ENCODE measurements around the gene LZTS2.

The LZTS2 gene, protein sequence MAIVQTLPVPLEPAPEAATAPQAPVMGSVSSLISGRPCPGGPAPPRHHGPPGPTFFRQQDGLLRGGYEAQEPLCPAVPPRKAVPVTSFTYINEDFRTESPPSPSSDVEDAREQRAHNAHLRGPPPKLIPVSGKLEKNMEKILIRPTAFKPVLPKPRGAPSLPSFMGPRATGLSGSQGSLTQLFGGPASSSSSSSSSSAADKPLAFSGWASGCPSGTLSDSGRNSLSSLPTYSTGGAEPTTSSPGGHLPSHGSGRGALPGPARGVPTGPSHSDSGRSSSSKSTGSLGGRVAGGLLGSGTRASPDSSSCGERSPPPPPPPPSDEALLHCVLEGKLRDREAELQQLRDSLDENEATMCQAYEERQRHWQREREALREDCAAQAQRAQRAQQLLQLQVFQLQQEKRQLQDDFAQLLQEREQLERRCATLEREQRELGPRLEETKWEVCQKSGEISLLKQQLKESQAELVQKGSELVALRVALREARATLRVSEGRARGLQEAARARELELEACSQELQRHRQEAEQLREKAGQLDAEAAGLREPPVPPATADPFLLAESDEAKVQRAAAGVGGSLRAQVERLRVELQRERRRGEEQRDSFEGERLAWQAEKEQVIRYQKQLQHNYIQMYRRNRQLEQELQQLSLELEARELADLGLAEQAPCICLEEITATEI
- long read RNA-seq, transcript LZTS2-202 (5 exons, 2,883 nt), result major isoform, 13 of 33 reads
- long read RNA-seq, partial matches to known transcripts, result 4 of 33 reads
- long read RNA-seq, other reads (novel, unspliced or antisense), result 16 of 33 reads

DNA sequence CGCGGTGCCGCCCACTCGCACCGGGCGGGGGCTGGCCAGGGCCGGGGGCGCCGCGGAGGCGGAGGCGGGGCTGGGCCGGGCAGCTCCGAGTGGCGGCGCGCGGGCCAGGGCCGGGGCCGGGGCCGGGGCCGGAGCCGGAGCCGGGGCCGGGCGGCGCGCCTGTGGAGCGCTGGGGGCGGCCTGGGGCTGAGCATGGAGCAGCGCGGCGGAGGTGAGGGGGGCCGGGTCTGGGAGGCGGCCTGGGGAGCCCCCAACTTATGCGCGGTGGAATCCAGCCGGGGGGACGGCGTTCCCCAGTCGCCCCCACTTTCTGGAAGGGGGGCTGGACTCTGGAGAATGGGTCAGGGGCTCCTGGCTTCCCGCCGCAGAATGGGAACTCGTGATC lies at the start of gene LZTS2:
TSS of gene LZTS2 (plus strand) at position 67 of the 385 bp plus-strand sequence. CDS start 2,731 bp downstream, outside the sequence.
- peak within 1 kb of the TSS; percentile 81 for H3K4me3 ChIP-seq (replicated peaks; ENCODE audit: insufficient read depth, low read length)
- TF ChIP-seq SPI1 (IDR thresholded peaks at IDR 0.05; ENCODE audit: borderline replicate concordance, low read depth), result no peak
- TF ChIP-seq, protein P1, sequence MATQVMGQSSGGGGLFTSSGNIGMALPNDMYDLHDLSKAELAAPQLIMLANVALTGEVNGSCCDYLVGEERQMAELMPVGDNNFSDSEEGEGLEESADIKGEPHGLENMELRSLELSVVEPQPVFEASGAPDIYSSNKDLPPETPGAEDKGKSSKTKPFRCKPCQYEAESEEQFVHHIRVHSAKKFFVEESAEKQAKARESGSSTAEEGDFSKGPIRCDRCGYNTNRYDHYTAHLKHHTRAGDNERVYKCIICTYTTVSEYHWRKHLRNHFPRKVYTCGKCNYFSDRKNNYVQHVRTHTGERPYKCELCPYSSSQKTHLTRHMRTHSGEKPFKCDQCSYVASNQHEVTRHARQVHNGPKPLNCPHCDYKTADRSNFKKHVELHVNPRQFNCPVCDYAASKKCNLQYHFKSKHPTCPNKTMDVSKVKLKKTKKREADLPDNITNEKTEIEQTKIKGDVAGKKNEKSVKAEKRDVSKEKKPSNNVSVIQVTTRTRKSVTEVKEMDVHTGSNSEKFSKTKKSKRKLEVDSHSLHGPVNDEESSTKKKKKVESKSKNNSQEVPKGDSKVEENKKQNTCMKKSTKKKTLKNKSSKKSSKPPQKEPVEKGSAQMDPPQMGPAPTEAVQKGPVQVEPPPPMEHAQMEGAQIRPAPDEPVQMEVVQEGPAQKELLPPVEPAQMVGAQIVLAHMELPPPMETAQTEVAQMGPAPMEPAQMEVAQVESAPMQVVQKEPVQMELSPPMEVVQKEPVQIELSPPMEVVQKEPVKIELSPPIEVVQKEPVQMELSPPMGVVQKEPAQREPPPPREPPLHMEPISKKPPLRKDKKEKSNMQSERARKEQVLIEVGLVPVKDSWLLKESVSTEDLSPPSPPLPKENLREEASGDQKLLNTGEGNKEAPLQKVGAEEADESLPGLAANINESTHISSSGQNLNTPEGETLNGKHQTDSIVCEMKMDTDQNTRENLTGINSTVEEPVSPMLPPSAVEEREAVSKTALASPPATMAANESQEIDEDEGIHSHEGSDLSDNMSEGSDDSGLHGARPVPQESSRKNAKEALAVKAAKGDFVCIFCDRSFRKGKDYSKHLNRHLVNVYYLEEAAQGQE (IDR thresholded peaks at IDR 0.05; ENCODE audit: insufficient replicate concordance, low read depth), result no peak
- TF ChIP-seq, protein P2, sequence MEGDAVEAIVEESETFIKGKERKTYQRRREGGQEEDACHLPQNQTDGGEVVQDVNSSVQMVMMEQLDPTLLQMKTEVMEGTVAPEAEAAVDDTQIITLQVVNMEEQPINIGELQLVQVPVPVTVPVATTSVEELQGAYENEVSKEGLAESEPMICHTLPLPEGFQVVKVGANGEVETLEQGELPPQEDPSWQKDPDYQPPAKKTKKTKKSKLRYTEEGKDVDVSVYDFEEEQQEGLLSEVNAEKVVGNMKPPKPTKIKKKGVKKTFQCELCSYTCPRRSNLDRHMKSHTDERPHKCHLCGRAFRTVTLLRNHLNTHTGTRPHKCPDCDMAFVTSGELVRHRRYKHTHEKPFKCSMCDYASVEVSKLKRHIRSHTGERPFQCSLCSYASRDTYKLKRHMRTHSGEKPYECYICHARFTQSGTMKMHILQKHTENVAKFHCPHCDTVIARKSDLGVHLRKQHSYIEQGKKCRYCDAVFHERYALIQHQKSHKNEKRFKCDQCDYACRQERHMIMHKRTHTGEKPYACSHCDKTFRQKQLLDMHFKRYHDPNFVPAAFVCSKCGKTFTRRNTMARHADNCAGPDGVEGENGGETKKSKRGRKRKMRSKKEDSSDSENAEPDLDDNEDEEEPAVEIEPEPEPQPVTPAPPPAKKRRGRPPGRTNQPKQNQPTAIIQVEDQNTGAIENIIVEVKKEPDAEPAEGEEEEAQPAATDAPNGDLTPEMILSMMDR (IDR thresholded peaks at IDR 0.05; ENCODE audit: insufficient read depth, low read length), result no peak
- no peak for TF ChIP-seq POLR2AphosphoS5 (IDR thresholded peaks at IDR 0.05; ENCODE audit: low read depth)
- no peak for TF ChIP-seq GABPA (IDR thresholded peaks at IDR 0.05; ENCODE audit: low read depth)
- no peak for DNase-seq (ENCODE audit: low read depth in 1 of 2, low spot score in 1 of 2)
- H3K27ac ChIP-seq (replicated peaks), result peak within 1 kb of the TSS; percentile 84
- H3K27me3 ChIP-seq (ENCODE audit: insufficient read depth, poor library complexity, severe bottlenecking), result no peaks in the 10 kb centered on the region

DNA sequence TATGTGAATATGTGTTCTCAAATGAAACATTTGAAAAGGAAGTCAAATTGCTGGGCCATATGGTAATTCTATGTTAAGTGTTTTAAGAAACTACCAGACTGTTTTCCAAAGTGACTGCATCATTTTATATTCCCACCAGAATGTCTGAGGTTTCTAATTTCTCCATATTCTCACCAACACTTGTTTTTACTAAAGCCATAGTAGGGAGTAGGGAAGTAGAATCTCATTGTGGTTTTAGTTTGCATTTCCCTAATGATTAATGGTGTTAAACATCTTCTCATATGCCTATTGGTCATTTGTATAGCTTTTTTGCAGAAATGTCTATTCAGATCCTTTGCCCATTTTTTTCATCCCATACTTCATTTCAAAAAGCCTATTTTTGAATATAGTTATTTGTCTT lies 39.4 kb upstream of the LZTS2 start:
- Histone ChIP-seq H3K4me3 (replicated peaks; ENCODE audit: insufficient read depth, low read length) (no peak overlapping the region), H3K27ac (replicated peaks) (no peak overlapping the region), H3K27me3 (ENCODE audit: insufficient read depth, poor library complexity, severe bottlenecking) (no peaks in the 10 kb centered on the region)
- TF ChIP-seq SPI1 (IDR thresholded peaks at IDR 0.05; ENCODE audit: borderline replicate concordance, low read depth), result no peak
- TF ChIP-seq POLR2AphosphoS5 (IDR thresholded peaks at IDR 0.05; ENCODE audit: low read depth), result no peak
- TF ChIP-seq, protein P1 (IDR thresholded peaks at IDR 0.05; ENCODE audit: insufficient replicate concordance, low read depth), result no peak
- TF ChIP-seq, protein P2 (IDR thresholded peaks at IDR 0.05; ENCODE audit: insufficient read depth, low read length), result no peak
- no peak for TF ChIP-seq GABPA (IDR thresholded peaks at IDR 0.05; ENCODE audit: low read depth)
- no peak for DNase-seq (ENCODE audit: low read depth in 1 of 2, low spot score in 1 of 2)

DNA sequence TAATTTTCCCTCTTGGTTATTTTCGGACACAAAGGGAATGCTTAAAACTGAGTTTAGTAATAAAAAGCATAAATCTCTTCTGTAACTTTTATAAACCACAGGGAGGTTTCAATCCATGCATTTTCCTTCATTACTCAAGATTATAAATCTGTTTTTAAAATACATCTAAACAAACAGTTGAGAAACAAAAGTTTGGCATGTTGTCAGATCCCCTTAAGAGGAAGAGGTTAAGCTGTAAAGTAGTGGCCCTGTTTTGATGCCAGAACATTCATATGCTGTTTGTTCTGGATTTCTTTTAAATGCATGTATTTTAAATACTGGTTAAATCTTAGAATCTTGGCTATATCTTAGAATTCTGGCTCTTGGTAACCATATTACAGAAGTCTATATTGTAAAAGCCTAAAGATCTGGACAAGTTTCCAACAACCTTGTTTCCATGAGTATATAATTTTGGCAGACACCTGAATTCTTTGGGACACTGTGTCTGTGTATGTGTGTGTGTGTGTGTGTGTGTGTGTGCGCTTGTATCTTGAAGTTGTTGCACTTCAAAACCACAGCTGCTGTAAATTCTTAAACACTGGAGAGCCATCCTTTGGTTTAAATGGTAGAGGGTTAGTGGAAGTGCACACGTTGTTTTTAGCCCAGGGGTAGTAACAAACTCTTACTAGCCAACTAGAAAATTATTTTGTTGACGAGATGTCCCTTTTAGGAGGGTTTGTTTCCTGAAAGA lies 37.1 kb upstream of the LZTS2 start:
- Histone ChIP-seq H3K27ac (replicated peaks) (no peak overlapping the region), H3K4me3 (replicated peaks; ENCODE audit: insufficient read depth, low read length) (no peak overlapping the region), H3K27me3 (ENCODE audit: insufficient read depth, poor library complexity, severe bottlenecking) (no peaks in the 10 kb centered on the region)
- DNase-seq (ENCODE audit: low read depth in 1 of 2, low spot score in 1 of 2), result no peak
- TF ChIP-seq, protein P2 (IDR thresholded peaks at IDR 0.05; ENCODE audit: insufficient read depth, low read length), result no peak
- no peak for TF ChIP-seq GABPA (IDR thresholded peaks at IDR 0.05; ENCODE audit: low read depth)
- no peak for TF ChIP-seq POLR2AphosphoS5 (IDR thresholded peaks at IDR 0.05; ENCODE audit: low read depth)
- TF ChIP-seq, protein P1 (IDR thresholded peaks at IDR 0.05; ENCODE audit: insufficient replicate concordance, low read depth), result no peak
- TF ChIP-seq SPI1 (IDR thresholded peaks at IDR 0.05; ENCODE audit: borderline replicate concordance, low read depth), result no peak
